NK-92 (cell line): Measurements from ENCODE around the gene DGCR2.
"Not testable (repeated sequence)": the region's sequence is repeated elsewhere in the genome, so short reads cannot be mapped to it uniquely, and the experiment has no call there.

Experiments used
- DNase-seq: peaks from one replicate; lab custom pipeline; 2025; ENCODE audit not compliant: unreplicated experiment; lab: John Stamatoyannopoulos, UW

The DGCR2 gene

GRCh38 chr22:19084586-19084985 is 37.6 kb downstream of the DGCR2 start:
- not testable (repeated sequence) for DNase-seq

- not testable (repeated sequence) for DNase-seq
These were observed 38.1 kb downstream of the DGCR2 start for GRCh38 chr22:19084126-19084525.

- DNase-seq, result no peak
These were observed 39.4 kb downstream of the DGCR2 start for GRCh38 chr22:19082793-19083192.

GRCh38 chr22:19082101-19082500 is 40.1 kb downstream of the DGCR2 start:
- DNase-seq, result no peak

- DNase-seq, result no peak
These were observed 40.9 kb downstream of the DGCR2 start for GRCh38 chr22:19081351-19081750.

- DNase-seq, result no peak
These were observed 41.4 kb downstream of the DGCR2 start for GRCh38 chr22:19080853-19081252.

GRCh38 chr22:19079691-19080090 is 42.5 kb downstream of the DGCR2 start:
- no peak for DNase-seq

- DNase-seq, result no peak
These were observed 46.8 kb downstream of the DGCR2 start for GRCh38 chr22:19075404-19075803.

- DNase-seq, result not testable (repeated sequence)
These were observed 49.4 kb downstream of the DGCR2 start for GRCh38 chr22:19072853-19073252.

GRCh38 chr22:19070397-19071169 is 51.6 kb downstream of the DGCR2 start:
- DNase-seq, result no peak

- DNase-seq, result no peak
These were observed 52.8 kb downstream of the DGCR2 start for GRCh38 chr22:19069451-19069850.

- no peak for DNase-seq
These were observed 53.4 kb downstream of the DGCR2 start for GRCh38 chr22:19068784-19069271.

- no peak for DNase-seq
These were observed 54.4 kb downstream of the DGCR2 start for GRCh38 chr22:19067696-19068348.

- DNase-seq, result no peak
These were observed 55.5 kb downstream of the DGCR2 start for GRCh38 chr22:19066531-19067271.

- no peak for DNase-seq
These were observed 56.3 kb downstream of the DGCR2 start for GRCh38 chr22:19065929-19066328.

- DNase-seq, result no peak
These were observed 56.8 kb downstream of the DGCR2 start for GRCh38 chr22:19065298-19065859.

- DNase-seq, result no peak
These were observed 57.7 kb downstream of the DGCR2 start for GRCh38 chr22:19064354-19065054.

GRCh38 chr22:19063581-19064353 is 58.4 kb downstream of the DGCR2 start:
- DNase-seq, result no peak

GRCh38 chr22:19062943-19063308 is 59.3 kb downstream of the DGCR2 start:
- DNase-seq, result no peak
